ENCODE results near the gene HLX. TPM values are rescaled to one million over a fixed set of nuclear protein-coding genes. Genes with fewer than 3 reads are reported as not detected.

The HLX gene
- total RNA-seq, 1 donor from 2014 or later, result 0.63 TPM

DNA sequence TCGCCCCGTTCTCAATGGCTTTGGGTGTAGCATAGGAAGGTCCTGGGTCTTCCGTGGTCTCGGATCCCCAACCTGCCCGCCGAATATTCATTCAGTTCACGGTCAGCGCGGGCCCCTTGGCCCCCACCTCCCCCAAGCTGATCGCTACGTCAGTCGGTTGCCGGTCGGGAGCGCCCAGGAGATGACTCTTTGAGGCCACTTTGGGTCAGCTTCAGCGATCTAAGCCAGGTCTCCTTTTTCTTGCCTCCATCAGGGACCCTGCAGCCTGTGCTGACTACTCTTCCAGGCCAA lies 12.8 kb downstream of the HLX start:
- H3K4me3 ChIP-seq (ENCODE audit: low read depth, low read length), result no peak overlapping the region
- TF ChIP-seq, protein P1, sequence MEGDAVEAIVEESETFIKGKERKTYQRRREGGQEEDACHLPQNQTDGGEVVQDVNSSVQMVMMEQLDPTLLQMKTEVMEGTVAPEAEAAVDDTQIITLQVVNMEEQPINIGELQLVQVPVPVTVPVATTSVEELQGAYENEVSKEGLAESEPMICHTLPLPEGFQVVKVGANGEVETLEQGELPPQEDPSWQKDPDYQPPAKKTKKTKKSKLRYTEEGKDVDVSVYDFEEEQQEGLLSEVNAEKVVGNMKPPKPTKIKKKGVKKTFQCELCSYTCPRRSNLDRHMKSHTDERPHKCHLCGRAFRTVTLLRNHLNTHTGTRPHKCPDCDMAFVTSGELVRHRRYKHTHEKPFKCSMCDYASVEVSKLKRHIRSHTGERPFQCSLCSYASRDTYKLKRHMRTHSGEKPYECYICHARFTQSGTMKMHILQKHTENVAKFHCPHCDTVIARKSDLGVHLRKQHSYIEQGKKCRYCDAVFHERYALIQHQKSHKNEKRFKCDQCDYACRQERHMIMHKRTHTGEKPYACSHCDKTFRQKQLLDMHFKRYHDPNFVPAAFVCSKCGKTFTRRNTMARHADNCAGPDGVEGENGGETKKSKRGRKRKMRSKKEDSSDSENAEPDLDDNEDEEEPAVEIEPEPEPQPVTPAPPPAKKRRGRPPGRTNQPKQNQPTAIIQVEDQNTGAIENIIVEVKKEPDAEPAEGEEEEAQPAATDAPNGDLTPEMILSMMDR (conservative IDR thresholded peaks at IDR 0.05; ENCODE audit: low read depth, low read length), result no peak
- DNase-seq (ENCODE audit: low read depth), result no peak

DNA sequence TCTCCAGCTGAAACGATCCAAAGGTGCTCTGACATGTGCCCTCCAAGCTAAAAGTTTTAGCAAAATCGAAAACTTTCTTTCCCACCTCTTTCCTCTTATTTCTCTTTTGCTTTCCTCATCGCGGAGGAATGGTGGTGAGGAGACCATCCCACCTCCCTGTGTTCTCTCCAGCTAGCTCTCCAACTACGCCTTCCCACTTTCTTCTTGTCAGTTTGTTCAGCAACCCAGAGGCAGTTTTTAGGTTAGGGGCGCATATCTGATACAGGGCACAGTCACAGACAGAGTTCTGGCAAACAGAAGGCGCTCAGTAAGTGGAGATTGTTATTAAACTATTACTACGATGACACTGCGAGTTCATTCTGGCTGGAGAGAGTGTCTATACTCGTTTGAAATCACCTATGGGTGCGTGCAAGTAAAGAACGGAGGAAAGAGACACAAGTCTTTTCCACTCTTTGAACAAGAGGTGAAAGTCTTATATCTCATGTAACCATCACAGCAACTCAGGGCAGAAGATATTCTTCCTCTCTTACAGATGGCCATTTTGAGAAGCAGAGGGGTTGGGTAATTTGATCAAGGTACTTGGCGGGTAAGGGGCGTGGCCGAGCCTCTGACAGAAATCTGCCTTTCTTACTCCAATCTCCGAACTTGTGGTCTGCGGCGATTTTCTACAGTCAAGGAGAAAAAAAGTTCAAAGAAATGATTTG lies 13.9 kb downstream of the HLX start:
- TF ChIP-seq, protein P1 (conservative IDR thresholded peaks at IDR 0.05; ENCODE audit: low read depth, low read length), result no peak
- DNase-seq (ENCODE audit: low read depth), result no peak
- H3K4me3 ChIP-seq (ENCODE audit: low read depth, low read length), result no peak overlapping the region

DNA sequence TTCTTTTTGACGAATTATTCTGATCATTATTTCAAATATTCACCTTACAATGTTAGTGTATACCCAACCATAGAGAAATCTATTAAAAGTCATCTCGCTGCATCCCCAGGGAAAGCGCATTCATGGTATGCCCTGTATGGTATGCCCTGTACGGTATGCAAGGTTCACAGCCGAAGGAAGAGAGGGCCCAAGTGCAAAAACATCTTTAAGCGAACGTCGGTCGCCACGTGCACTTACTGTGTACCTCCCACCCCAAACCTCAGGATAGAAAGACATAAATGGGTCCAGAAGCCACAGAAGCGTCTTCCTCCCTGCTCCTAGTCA lies 14.4 kb downstream of the HLX start:
- no peak for DNase-seq (ENCODE audit: low read depth)
- TF ChIP-seq, protein P1 (conservative IDR thresholded peaks at IDR 0.05; ENCODE audit: low read depth, low read length), result no peak
- peak overlapping the region; percentile 48 for H3K4me3 ChIP-seq (ENCODE audit: low read depth, low read length)

DNA sequence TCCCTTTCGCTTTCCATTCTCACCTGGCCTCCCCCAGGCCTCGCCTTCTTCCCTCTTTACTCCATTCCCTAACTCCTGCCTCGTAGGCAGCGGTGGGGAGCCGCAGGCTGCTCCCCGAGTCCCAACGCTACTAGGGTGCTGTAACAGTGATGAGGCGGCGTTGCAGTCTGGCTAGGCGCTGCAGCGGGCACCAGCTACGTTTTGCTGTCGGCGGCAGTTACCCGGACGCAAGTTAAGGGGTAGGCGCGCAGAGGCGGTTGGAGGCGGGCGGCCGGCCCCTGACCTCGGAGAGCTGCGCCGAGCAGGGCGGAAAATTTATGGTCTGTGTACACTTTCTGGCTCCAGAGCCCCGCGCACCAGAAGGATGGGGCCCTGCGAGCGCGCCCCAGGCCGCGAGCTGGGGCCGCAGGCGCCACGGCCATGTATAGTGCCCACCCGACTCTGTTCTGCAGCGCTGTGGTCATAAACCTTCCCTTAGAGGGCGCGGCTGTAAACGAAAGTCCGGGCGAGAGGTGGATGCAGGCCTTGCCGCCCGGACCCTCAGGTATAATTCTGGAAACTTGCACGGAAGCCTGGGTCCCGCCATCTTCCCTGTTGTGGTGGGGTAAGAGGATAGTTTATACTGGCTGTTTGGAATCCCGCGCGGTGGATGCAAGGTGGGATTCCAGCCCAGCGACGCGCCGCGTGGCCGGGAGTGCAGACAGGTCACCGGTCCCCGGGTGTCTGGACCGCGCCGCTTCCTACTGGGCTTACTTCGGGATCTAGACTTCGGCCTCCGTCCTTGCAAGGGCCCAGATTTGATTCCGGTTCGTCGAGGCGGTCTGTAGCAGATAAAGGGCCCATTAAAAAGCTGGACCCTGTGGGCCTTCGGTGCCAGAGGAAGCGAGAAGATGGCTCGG lies 15.0 kb downstream of the HLX start:
- DNase-seq (ENCODE audit: low read depth), result no peak
- H3K4me3 ChIP-seq (ENCODE audit: low read depth, low read length), result peak overlapping the region; percentile 48
- TF ChIP-seq, protein P1 (conservative IDR thresholded peaks at IDR 0.05; ENCODE audit: low read depth, low read length), result no peak

DNA sequence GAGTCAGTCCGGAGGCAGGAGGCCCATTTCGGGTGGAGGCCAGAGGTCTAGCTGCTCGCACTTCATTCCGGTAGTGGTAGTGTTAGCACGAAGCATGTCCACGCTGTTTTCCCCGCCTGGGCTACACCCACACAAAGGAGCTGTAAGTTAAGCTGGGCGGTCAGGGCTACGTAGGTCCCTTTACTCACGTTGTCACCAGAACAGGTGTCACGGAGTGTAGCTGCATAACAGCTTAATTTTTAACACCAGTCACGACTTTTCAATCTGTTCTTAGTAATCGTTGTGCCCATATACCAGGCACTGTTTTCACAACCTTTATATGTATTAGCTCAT lies 15.6 kb downstream of the HLX start:
- TF ChIP-seq, protein P1 (conservative IDR thresholded peaks at IDR 0.05; ENCODE audit: low read depth, low read length), result no peak
- no peak for DNase-seq (ENCODE audit: low read depth)
- no peak overlapping the region for H3K4me3 ChIP-seq (ENCODE audit: low read depth, low read length)

DNA sequence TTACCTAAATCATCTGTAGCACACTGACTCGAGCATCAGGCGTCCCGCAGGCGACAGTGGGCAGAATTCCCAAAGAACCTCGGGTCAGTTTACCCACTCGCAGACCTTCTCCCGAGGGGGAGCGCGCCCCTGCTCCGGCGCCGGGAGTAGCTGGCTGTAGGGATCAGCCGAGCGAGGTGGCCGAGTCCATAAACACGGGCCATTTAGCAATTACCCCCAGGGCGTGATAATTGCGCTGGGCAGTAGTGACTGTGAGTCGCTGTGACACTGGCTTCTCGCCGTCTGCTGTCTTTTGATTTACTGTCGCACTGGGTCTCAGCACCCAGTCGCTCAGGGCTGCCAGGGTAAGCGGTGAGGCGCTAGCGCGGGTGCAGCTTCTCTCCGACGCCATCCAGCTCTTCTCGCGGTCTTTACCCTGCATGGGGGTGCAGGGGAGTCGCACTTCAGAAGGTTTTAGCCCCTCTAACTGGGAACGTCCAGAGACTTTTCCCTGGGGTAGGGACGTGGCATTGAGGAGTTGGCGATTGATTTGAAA lies 16.2 kb downstream of the HLX start:
- TF ChIP-seq, protein P1 (conservative IDR thresholded peaks at IDR 0.05; ENCODE audit: low read depth, low read length), result no peak
- H3K4me3 ChIP-seq (ENCODE audit: low read depth, low read length), result no peak overlapping the region
- DNase-seq (ENCODE audit: low read depth), result no peak
